GM21529 (cell line): ENCODE data around the gene CUEDC1.
A peak's percentile ranks its signal among the peaks of the same experiment; 100 is the strongest.

ENCODE experiments used
- ATAC-seq: cut with Tn5 transposase; IDR thresholded peaks from one replicate; pipeline ENCODE4 v1.9.1; 2021; ENCODE audit not compliant: unreplicated experiment

CUEDC1 gene

GRCh38 chr17:57866319-57866718 is 88.9 kb downstream of the CUEDC1 start:
- ATAC-seq, result no peak

GRCh38 chr17:57864273-57864672 is 90.9 kb downstream of the CUEDC1 start:
- no peak for ATAC-seq

- ATAC-seq, result no peak
Observed at GRCh38 chr17:57862694-57863667, 92.2 kb downstream of the CUEDC1 start.

GRCh38 chr17:57861790-57862693 is 93.2 kb downstream of the CUEDC1 start:
- ATAC-seq, result no peak

GRCh38 chr17:57861000-57861789 is 94.0 kb downstream of the CUEDC1 start:
- ATAC-seq, result no peak

- no peak for ATAC-seq
Observed at GRCh38 chr17:57860414-57860999, 94.7 kb downstream of the CUEDC1 start.

GRCh38 chr17:57859601-57860413 is 95.4 kb downstream of the CUEDC1 start:
- no peak for ATAC-seq

GRCh38 chr17:57858838-57859237 is 96.4 kb downstream of the CUEDC1 start:
- no peak for ATAC-seq

GRCh38 chr17:57856792-57857620 is 98.2 kb downstream of the CUEDC1 start:
- no peak for ATAC-seq

- no peak for ATAC-seq
Observed at GRCh38 chr17:57855391-57856035, 99.7 kb downstream of the CUEDC1 start.

GRCh38 chr17:57853695-57854094 is 101.5 kb downstream of the CUEDC1 start:
- no peak for ATAC-seq

GRCh38 chr17:57852955-57853328 is 102.3 kb downstream of the CUEDC1 start:
- ATAC-seq, result no peak

- ATAC-seq, result no peak
Observed at GRCh38 chr17:57852092-57852954, 102.9 kb downstream of the CUEDC1 start.

GRCh38 chr17:57849874-57850754 is 105.1 kb downstream of the CUEDC1 start, which contains the start of gene MRPS23:
TSS of gene MRPS23 (minus strand) at chr17:57850044. CDS start at chr17:57850010, 34 bp downstream.
- ATAC-seq, result peak; percentile 89

- peak; percentile 34 for ATAC-seq
Observed at GRCh38 chr17:57849163-57849873, 105.9 kb downstream of the CUEDC1 start.
